Fibroblast of mammary gland (primary cell): ENCODE results near the gene GRK3.
A peak's percentile ranks its signal among the peaks of the same experiment; 100 is the strongest.
"Not testable (repeated sequence)": the region's sequence is repeated elsewhere in the genome, so short reads cannot be mapped to it uniquely, and the experiment has no call there.

Experiments used
- DNase-seq: peaks from one replicate; pipeline ENCODE4 v3.0.0-alpha.2; 2010; ENCODE audit warnings: low read depth
- H3K4me3 ChIP-seq: 2 replicates; pipeline ENCODE4 v1.5.1; 2011; ENCODE audit warnings: low read depth, mild to moderate bottlenecking, low read length, moderate library complexity; ENCODE audit not compliant: control insufficient read depth
- CTCF ChIP-seq: conservative IDR thresholded peaks from 2 replicates; pipeline ENCODE4 v1.5.1; 2011; ENCODE audit warnings: low read depth, low read length, inconsistent platforms; ENCODE audit not compliant: control insufficient read depth, insufficient read depth

Gene GRK3

GRCh38 chr22:25582946-25583345, 18.5 kb downstream of the GRK3 start:
- no peak overlapping the region for H3K4me3 ChIP-seq
- TF ChIP-seq CTCF, result no peak
- peak; percentile 30 for DNase-seq

GRCh38 chr22:25584993-25585392, 20.5 kb downstream of the GRK3 start:
- H3K4me3 ChIP-seq, DNase-seq: not testable (repeated sequence)

- H3K4me3 ChIP-seq, DNase-seq: not testable (repeated sequence)
Measured at GRCh38 chr22:25589664-25590063, 25.2 kb downstream of the GRK3 start.

- not testable (repeated sequence) for H3K4me3 ChIP-seq, DNase-seq
Measured at GRCh38 chr22:25593323-25593722, 28.8 kb downstream of the GRK3 start.

- no peak for DNase-seq
- no peak for TF ChIP-seq CTCF
Measured at GRCh38 chr22:25598609-25599008, 34.1 kb downstream of the GRK3 start.

GRCh38 chr22:25602445-25602844, 38.0 kb downstream of the GRK3 start:
- DNase-seq, result no peak
- no peak overlapping the region for H3K4me3 ChIP-seq
- TF ChIP-seq CTCF, result no peak

More at GRCh38 chr22:25598609-25599008, 34.1 kb downstream of the GRK3 start:
- H3K4me3 ChIP-seq, result no peak overlapping the region

- peak; percentile 7 for DNase-seq
- no peak overlapping the region for H3K4me3 ChIP-seq
- TF ChIP-seq CTCF, result no peak
Measured at GRCh38 chr22:25602916-25603315, 38.4 kb downstream of the GRK3 start.

- DNase-seq, H3K4me3 ChIP-seq: not testable (repeated sequence)
Measured at GRCh38 chr22:25605146-25605545, 40.7 kb downstream of the GRK3 start.

- DNase-seq, H3K4me3 ChIP-seq: not testable (repeated sequence)
Measured at GRCh38 chr22:25605565-25605964, 41.1 kb downstream of the GRK3 start.

GRCh38 chr22:25611284-25611683, 46.8 kb downstream of the GRK3 start:
- H3K4me3 ChIP-seq, DNase-seq: not testable (repeated sequence)

GRCh38 chr22:25613131-25613530, 48.7 kb downstream of the GRK3 start:
- H3K4me3 ChIP-seq, DNase-seq: not testable (repeated sequence)

GRCh38 chr22:25613558-25613957, 49.1 kb downstream of the GRK3 start:
- H3K4me3 ChIP-seq, DNase-seq: not testable (repeated sequence)

- not testable (repeated sequence) for DNase-seq, H3K4me3 ChIP-seq
Measured at GRCh38 chr22:25614791-25615190, 50.3 kb downstream of the GRK3 start.
